Mesothelial cell of epicardium (in vitro differentiated cells): ENCODE results near the gene COPB2. TPM values are rescaled to one million over a fixed set of nuclear protein-coding genes. Genes with fewer than 3 reads are reported as not detected.
A peak's percentile ranks its signal among the peaks of the same experiment; 100 is the strongest.

Experiments used
- DNase-seq, 2 experiments: peaks; one replicate each; pipeline ENCODE4 v3.0.0; 2021; ENCODE audit warnings: low spot score in 2 of 2; ENCODE audit not compliant: unreplicated experiment in 2 of 2
- H3K27ac Mint-ChIP-seq: 2 replicates; pipeline ENCODE4 v1.8.0; 2021; ENCODE audit warnings: mixed read lengths
- H3K27me3 Mint-ChIP-seq: 2 replicates; pipeline ENCODE4 v1.8.0; 2021; ENCODE audit warnings: low read depth, mixed read lengths
- H3K36me3 Mint-ChIP-seq: 2 replicates; pipeline ENCODE4 v1.8.0; 2021; ENCODE audit warnings: mixed read lengths
- H3K4me1 Mint-ChIP-seq: 2 replicates; pipeline ENCODE4 v1.8.0; 2021; ENCODE audit warnings: mixed read lengths
- H3K4me3 Mint-ChIP-seq: 2 replicates; pipeline ENCODE4 v1.8.0; 2021; ENCODE audit warnings: mild to moderate bottlenecking, moderate library complexity, mixed read lengths
- H3K9me3 Mint-ChIP-seq: 2 replicates; pipeline ENCODE4 v1.8.0; 2021; ENCODE audit warnings: mixed read lengths
- total RNA-seq: library from RNA; stranded (reverse); gene quantifications from 3 replicates; pipeline ENCODE4 v1.2.1, GENCODE V29; 2021
- TF ChIP-seq, protein P1 (sequence below): fragments of 200-600 bp; sonication (generic); IDR thresholded peaks from one replicate; pipeline ENCODE4 v1.5.0; 2021; ENCODE audit warnings: antibody characterized with exemption; ENCODE audit not compliant: unreplicated experiment

Gene COPB2
- total RNA-seq, 1 donor from 2014 or later: 130 TPM

- Mint-ChIP-seq H3K9me3 (no peaks in the 10 kb centered on the region), H3K4me3 (no peak overlapping the region), H3K36me3 (peaks cover 43% of the 10 kb centered on the region), H3K27me3 (no peaks in the 10 kb centered on the region), H3K4me1 (peaks cover 1% of the 10 kb centered on the region), H3K27ac (no peak overlapping the region)
- no peak for DNase-seq
- TF ChIP-seq, protein P1, sequence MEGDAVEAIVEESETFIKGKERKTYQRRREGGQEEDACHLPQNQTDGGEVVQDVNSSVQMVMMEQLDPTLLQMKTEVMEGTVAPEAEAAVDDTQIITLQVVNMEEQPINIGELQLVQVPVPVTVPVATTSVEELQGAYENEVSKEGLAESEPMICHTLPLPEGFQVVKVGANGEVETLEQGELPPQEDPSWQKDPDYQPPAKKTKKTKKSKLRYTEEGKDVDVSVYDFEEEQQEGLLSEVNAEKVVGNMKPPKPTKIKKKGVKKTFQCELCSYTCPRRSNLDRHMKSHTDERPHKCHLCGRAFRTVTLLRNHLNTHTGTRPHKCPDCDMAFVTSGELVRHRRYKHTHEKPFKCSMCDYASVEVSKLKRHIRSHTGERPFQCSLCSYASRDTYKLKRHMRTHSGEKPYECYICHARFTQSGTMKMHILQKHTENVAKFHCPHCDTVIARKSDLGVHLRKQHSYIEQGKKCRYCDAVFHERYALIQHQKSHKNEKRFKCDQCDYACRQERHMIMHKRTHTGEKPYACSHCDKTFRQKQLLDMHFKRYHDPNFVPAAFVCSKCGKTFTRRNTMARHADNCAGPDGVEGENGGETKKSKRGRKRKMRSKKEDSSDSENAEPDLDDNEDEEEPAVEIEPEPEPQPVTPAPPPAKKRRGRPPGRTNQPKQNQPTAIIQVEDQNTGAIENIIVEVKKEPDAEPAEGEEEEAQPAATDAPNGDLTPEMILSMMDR: no peak
Measured at GRCh38 chr3:139374099-139374498, 15.3 kb downstream of the COPB2 start.

DNA sequence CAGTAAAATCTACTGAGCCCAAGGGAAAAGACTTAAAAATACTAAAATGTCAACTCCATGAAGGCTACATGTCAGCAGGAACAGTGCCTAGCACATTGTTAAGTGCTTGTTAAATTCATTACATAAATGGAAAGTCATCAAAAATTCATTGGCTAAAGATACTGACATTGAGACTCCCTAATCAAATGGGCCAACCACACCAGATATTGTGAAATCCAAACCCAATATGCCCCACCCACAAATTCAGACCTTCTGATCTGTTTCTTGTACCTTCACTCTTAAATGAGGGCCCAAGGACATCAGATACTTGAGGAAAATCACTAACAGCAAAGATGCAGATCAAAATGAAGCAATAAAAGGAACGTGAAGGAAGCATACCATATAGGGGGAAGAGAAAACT is 24.9 kb downstream of the COPB2 start:
- Mint-ChIP-seq H3K27me3 (no peaks in the 10 kb centered on the region), H3K9me3 (no peaks in the 10 kb centered on the region), H3K4me3 (no peak overlapping the region), H3K27ac (no peak overlapping the region), H3K4me1 (no peaks in the 10 kb centered on the region), H3K36me3 (peaks cover 42% of the 10 kb centered on the region)
- TF ChIP-seq, protein P1: no peak
- no peak for DNase-seq

DNA sequence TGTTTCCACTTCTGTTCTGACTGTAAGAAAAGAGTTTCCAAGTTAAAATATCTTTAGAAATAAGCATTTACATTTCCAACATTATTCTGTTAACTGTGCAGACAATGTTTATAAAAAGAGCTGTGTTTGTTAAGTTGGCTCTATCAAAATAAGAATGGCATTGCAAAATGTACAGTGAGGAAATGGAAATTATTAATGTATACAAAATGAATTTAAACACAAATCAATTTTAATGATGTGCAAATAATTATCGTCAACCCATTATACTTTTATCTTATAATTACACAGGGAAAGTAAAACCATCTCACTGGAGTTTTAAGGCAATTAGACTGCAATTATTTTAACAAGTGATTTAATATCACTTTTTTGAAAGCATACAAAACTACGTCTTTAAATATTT is 28.2 kb downstream of the COPB2 start:
- H3K9me3 Mint-ChIP-seq: no peaks in the 10 kb centered on the region
- DNase-seq: no peak
- H3K4me3 Mint-ChIP-seq: no peak overlapping the region
- H3K27me3 Mint-ChIP-seq: no peaks in the 10 kb centered on the region
- no peaks in the 10 kb centered on the region for H3K4me1 Mint-ChIP-seq
- H3K27ac Mint-ChIP-seq: no peak overlapping the region
- TF ChIP-seq, protein P1: no peak
- peaks cover 49% of the 10 kb centered on the region for H3K36me3 Mint-ChIP-seq

DNA sequence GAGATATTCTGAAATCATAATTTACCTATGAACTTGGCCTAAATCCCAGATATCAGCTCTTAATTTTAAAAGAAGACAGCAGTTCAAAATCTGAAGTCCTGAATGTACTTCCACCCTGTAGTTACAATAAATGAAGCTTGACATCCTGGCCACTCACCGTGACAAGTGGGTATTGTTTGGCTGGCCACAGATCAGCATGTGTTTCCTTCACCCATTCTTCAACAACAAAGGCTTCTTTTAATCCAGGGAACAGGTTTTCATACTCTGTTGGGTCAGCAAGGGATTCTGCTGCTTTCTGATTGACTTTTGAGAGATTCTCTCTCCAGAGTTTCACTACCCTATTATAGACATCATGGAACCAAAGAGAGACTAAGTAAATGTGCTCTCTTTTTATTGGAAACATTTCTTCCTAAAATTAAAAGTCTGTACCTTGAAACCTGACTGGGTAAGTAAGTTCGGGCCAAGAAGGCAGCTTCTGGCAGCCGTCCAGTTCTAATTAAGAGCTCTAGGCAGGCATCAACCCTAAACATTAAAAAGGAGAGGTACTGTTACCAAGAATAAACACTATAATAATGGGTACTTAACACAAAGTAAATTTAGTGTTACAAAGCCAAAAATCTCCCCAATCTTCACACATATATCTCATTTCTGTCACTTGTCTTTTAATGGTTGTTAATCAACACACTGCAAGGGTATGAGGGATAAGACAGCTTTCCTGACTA is 30.4 kb downstream of the COPB2 start:
- no peak overlapping the region for H3K4me3 Mint-ChIP-seq
- H3K27me3 Mint-ChIP-seq: no peaks in the 10 kb centered on the region

GRCh38 chr3:139357899-139358298 is 31.5 kb downstream of the COPB2 start:
- Mint-ChIP-seq H3K27ac (no peak overlapping the region), H3K27me3 (no peaks in the 10 kb centered on the region), H3K4me1 (no peaks in the 10 kb centered on the region), H3K36me3 (peaks cover 43% of the 10 kb centered on the region), H3K4me3 (no peak overlapping the region), H3K9me3 (no peaks in the 10 kb centered on the region)
- no peak for DNase-seq
- TF ChIP-seq, protein P1: no peak

More for the DNA sequence above, 30.4 kb downstream of the COPB2 start:
- Mint-ChIP-seq H3K36me3 (peaks cover 44% of the 10 kb centered on the region), H3K27ac (no peak overlapping the region), H3K9me3 (no peaks in the 10 kb centered on the region), H3K4me1 (no peaks in the 10 kb centered on the region)
- TF ChIP-seq, protein P1: no peak
- no peak for DNase-seq

DNA sequence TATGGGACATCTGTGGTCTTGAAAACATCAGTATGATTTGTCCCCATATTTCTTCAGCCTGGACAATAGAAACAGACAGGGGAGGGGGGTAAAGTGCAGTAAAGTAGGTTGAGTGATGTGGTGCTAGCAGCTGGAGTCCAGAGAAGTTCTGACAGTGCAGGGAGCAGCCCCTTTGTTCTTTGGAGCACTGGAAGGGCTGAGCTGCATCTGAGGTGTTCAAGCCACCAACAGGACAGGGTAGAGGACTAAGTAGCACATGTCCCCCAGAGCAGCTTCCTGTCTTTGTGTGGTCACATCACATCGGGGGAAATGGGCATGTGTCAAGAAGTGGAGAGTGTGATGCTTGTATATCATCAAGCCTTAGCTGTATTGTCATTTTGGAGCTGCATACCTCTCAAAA is 33.6 kb downstream of the COPB2 start:
- peaks cover 40% of the 10 kb centered on the region for H3K36me3 Mint-ChIP-seq
- H3K9me3 Mint-ChIP-seq: no peaks in the 10 kb centered on the region
- peak overlapping the region; percentile 48 for H3K27ac Mint-ChIP-seq
- TF ChIP-seq, protein P1: no peak
- peaks cover 11% of the 10 kb centered on the region for H3K4me1 Mint-ChIP-seq
- no peaks in the 10 kb centered on the region for H3K27me3 Mint-ChIP-seq
- H3K4me3 Mint-ChIP-seq: no peak overlapping the region
- no peak for DNase-seq
